Endothelial cell of coronary artery (primary cell): ENCODE measurements around the gene BTBD6. TPM values are rescaled to one million over a fixed set of nuclear protein-coding genes. Genes with fewer than 3 reads are reported as not detected.

Experiments
- total RNA-seq: library from RNA; depleted of rRNA; stranded (reverse); fragments of >200 nt; gene quantifications from 2 replicates; pipeline ENCODE4 v1.2.3, GENCODE V29; 2014

Gene BTBD6
- 50.4 and 52.6 TPM in 2 replicates for total RNA-seq

GRCh38 chr14:105248368-105249181, at the start of gene BTBD6:
Gene BTBD6 (plus strand): TSS chr14:105248533. CDS start chr14:105248712, 179 bp downstream.

Other genes with a start within 250 kb of the BTBD6 start
- 29.9 and 38.1 TPM in 2 replicates for gene CDCA4, start 227.4 kb upstream of the BTBD6 start, total RNA-seq
- 0.18 TPM in 1 of 2 replicates, not detected in the other for gene GPR132, start 183.1 kb upstream of the BTBD6 start, total RNA-seq
- 96.3 and 97.8 TPM in 2 replicates for gene JAG2, start 79.8 kb upstream of the BTBD6 start, total RNA-seq
- 28.7 and 47.4 TPM in 2 replicates for gene NUDT14, start 67.2 kb upstream of the BTBD6 start, total RNA-seq
- gene BRF1, start 52.5 kb downstream of the BTBD6 start, total RNA-seq: 40.8 and 43.6 TPM in 2 replicates
- gene PACS2, start 66.2 kb downstream of the BTBD6 start, total RNA-seq: 49.5 and 71.0 TPM in 2 replicates
- gene TEX22, start 150.0 kb downstream of the BTBD6 start, total RNA-seq: 0.09 and 0.27 TPM in 2 replicates
- 45.7 and 66.1 TPM in 2 replicates for gene MTA1, start 171.3 kb downstream of the BTBD6 start, total RNA-seq
- 200 and 227 TPM in 2 replicates for gene CRIP2, start 226.3 kb downstream of the BTBD6 start, total RNA-seq
- 0.45 and 0.75 TPM in 2 replicates for gene CRIP1, start 238.4 kb downstream of the BTBD6 start, total RNA-seq
- gene TEDC1, start 242.7 kb downstream of the BTBD6 start, total RNA-seq: 8.7 and 13.9 TPM in 2 replicates